Activated B cell treated with CpG ODN at 0.5 μM for 24 hours (primary cell): Measurements from ENCODE around the gene SHCBP1. TPM values are rescaled to one million over a fixed set of nuclear protein-coding genes. Genes with fewer than 3 reads are reported as not detected.
A peak's percentile ranks its signal among the peaks of the same experiment; 100 is the strongest.
"Not testable (repeated sequence)": the region's sequence is repeated elsewhere in the genome, so short reads cannot be mapped to it uniquely, and the experiment has no call there.

Experiments used
- ATAC-seq: fragments of 200-7000 bp; cut with Tn5 transposase; one replicate; pipeline ENCODE4 v1.10.0; 2021; ENCODE audit warnings: low read depth, mild to moderate bottlenecking, moderate library complexity
- CTCF ChIA-PET: fragments of 350-600 bp; sonication (Branson Sonifier 250); formaldehyde crosslinking; loops from one replicate; lab custom pipeline; 2021; ENCODE audit warnings: antibody characterized with exemption; lab: Charles Lee
- POLR2A ChIA-PET: fragments of 350-600 bp; sonication (Branson Sonifier 250); formaldehyde crosslinking; loops from one replicate; lab custom pipeline; 2021; ENCODE audit warnings: antibody characterized with exemption; lab: Charles Lee
- DNase-seq: peaks from one replicate; pipeline ENCODE4 v3.0.0; 2022
- H3K27ac Mint-ChIP-seq: one replicate; pipeline ENCODE4 v1.8.0; 2020; ENCODE audit warnings: mixed read lengths
- H3K27me3 Mint-ChIP-seq: one replicate; pipeline ENCODE4 v1.8.0; 2021; ENCODE audit warnings: mixed read lengths
- H3K36me3 Mint-ChIP-seq: one replicate; pipeline ENCODE4 v1.8.0; 2021; ENCODE audit warnings: low read depth, mixed read lengths
- H3K4me1 Mint-ChIP-seq: one replicate; pipeline ENCODE4 v1.8.0; 2021; ENCODE audit warnings: mixed read lengths
- H3K4me3 Mint-ChIP-seq: one replicate; pipeline ENCODE4 v1.8.0; 2020; ENCODE audit warnings: mild to moderate bottlenecking, mixed read lengths
- H3K9me3 Mint-ChIP-seq: one replicate; pipeline ENCODE4 v1.8.0; 2020; ENCODE audit warnings: mixed read lengths
- intact Hi-C: fragments of 100-400 bp; cut with micrococcal nuclease; formaldehyde crosslinking; loops from one replicate; pipeline ENCODE4 v1.15.1; 2024
- total RNA-seq: library from RNA; stranded (reverse); gene quantifications from 2 replicates; pipeline ENCODE4 v1.2.3, GENCODE V29; 2022
- TF ChIP-seq, protein P1 (sequence below): fragments of 200-600 bp; IDR thresholded peaks from one replicate; pipeline ENCODE4 v1.8.0; 2022; ENCODE audit warnings: antibody characterized with exemption, mild to moderate bottlenecking

Gene SHCBP1
- total RNA-seq, 1 donor from 2014 or later, result 2.0 TPM

DNA sequence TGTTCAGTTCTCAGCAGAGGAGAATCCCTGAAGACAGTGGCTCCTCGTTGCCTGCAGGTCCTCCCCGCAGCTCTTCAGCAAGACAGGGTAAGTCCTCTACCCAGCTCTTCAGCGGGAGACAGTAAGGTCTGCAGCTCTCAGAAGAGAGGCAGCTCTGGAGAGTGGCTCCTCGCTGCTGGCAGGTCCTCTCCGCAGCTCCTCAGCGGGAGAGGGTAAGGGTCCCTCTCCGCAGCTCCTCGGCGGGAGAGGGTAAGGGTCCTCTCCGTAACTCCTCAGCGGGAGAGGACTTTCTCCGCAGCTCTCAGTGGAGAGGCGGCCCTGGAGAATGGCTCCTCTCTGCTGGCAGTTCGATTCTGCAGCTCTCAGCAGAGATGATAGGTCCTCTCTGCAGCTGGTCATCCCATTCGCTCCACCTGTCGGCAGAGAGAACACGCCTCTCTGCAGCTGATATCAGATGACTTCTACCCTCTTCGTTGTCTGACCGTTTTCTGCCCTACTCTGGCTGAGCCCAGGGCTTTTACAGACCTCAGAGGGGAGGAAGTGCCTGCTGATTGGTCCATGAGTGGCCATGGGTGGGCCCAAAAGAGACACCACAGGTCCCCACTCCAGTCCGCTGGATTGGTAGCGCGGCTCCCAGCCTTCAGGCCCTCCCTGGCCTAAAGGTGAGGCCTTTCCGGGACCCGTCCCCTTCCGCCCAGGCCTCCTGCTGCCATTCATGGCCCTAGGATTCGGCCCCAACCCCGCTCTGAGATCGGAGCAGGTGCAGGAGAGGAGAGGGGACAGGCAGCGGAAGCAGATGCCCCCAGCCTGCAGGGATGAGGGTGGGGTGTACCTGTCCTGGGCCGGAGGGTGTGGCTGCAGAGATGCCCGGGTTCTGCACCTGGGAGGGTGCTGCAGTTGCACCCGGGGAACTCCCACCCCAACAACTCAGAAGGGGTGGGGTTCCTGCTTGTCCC is 11.9 kb upstream of the SHCBP1 start:
- TF ChIP-seq, protein P1, sequence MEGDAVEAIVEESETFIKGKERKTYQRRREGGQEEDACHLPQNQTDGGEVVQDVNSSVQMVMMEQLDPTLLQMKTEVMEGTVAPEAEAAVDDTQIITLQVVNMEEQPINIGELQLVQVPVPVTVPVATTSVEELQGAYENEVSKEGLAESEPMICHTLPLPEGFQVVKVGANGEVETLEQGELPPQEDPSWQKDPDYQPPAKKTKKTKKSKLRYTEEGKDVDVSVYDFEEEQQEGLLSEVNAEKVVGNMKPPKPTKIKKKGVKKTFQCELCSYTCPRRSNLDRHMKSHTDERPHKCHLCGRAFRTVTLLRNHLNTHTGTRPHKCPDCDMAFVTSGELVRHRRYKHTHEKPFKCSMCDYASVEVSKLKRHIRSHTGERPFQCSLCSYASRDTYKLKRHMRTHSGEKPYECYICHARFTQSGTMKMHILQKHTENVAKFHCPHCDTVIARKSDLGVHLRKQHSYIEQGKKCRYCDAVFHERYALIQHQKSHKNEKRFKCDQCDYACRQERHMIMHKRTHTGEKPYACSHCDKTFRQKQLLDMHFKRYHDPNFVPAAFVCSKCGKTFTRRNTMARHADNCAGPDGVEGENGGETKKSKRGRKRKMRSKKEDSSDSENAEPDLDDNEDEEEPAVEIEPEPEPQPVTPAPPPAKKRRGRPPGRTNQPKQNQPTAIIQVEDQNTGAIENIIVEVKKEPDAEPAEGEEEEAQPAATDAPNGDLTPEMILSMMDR, result no peak
- DNase-seq (no peak), ATAC-seq (peak; percentile 21)
- H3K27ac Mint-ChIP-seq, result no peak overlapping the region
- ChIA-PET CTCF (no interaction called here), POLR2A (no interaction called here)
- H3K36me3 Mint-ChIP-seq, result no peaks in the 10 kb centered on the region
- H3K9me3 Mint-ChIP-seq, result no peaks in the 10 kb centered on the region
- H3K4me3 Mint-ChIP-seq, result no peak overlapping the region
- intact Hi-C loops, result no loop called here
- H3K27me3 Mint-ChIP-seq, result no peaks in the 10 kb centered on the region
- H3K4me1 Mint-ChIP-seq, result no peaks in the 10 kb centered on the region

DNA sequence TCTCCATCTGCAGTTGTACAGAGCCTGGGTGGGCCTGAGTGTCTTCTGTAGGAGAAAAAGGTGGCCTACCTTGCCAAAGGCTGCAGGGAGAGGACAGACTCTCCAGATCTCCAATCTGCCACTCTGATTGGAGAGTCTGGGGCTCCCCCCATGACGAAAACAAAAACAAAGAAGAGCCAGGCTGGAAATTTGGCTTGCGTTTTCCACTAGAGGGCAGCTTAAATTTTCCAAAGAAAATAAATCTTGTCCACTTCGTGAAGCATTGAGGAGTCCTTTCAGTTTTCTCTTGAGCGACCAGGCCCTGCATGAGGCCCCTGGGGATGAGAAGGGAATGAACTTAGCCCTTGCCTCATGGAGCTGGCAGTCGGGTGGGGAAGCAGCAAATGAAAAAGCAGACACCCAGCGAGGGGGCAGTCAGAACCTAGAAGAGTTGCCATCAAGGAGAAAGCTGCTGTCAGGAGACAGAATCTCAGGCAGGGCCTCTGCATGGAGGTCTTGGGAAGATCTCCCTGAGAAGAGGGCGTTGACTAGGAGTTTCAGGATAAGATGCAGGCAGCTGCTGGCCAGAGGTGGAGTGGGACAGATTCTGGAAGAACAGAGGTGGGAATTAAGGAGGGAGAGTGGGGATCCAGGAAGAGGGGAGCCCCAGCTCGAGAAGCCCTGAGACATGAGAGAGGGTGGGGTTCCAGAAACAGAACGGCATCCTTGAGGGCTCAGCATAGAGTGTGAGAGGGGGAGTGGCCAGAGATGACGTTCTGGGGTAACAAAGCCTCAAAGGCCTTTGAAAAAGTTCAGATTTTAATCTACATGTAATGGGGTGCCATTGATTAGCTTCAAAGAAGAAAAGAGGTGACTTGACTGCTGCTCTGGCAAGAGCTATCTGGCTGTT is 8.4 kb upstream of the SHCBP1 start:
- no peak overlapping the region for H3K4me3 Mint-ChIP-seq
- POLR2A ChIA-PET, result no interaction called here
- H3K27me3 Mint-ChIP-seq, result no peaks in the 10 kb centered on the region
- intact Hi-C loops, result no loop called here
- no peak for DNase-seq
- CTCF ChIA-PET, result no interaction called here
- H3K9me3 Mint-ChIP-seq, result no peaks in the 10 kb centered on the region
- no peak overlapping the region for H3K27ac Mint-ChIP-seq
- H3K4me1 Mint-ChIP-seq, result no peaks in the 10 kb centered on the region
- no peaks in the 10 kb centered on the region for H3K36me3 Mint-ChIP-seq
- TF ChIP-seq, protein P1, result no peak
- ATAC-seq, result no peak

DNA sequence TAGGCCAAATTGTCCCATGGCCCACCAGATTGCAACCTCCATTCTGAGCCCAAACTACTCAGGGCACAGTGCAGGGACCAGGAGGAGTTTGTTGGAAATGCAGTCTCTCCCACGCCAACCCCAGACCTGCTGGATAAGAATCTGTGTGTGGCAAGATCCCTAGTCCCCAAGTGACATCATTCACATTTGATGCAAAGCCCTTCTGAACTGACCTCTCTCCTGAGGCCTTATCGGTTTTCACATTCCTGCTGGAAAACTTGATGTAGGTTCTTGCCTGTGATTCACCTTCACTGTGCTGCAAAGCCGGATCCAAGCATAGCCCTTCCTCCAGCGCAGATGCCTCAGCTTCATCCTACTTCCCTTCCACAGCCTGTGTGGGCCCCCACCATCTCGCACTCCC is 6.6 kb upstream of the SHCBP1 start:
- ATAC-seq, result no peak
- ChIA-PET CTCF (no interaction called here), POLR2A (no interaction called here)

DNA sequence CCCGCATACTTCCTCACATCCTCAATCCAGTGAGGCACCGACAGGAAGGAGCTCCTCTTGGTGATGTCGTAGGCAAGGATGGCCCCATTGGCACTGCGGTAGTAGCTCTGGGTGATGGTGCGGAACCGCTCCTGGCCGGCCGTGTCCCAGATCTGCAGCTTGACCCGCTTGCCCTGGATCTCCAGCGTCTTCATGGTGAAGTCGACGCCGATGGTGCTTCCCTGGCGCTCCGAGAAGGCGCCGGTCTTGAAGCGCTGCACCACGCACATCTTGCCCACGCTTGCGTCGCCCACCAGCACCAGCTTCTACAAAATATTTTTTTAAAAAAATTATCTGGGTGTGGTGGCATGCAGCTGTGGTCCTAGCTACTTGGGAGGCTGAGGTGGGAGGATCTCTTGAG is 5.5 kb upstream of the SHCBP1 start:
- H3K27ac Mint-ChIP-seq, CTCF ChIA-PET, DNase-seq, ATAC-seq, H3K4me3 Mint-ChIP-seq, H3K4me1 Mint-ChIP-seq, H3K36me3 Mint-ChIP-seq, POLR2A ChIA-PET, H3K27me3 Mint-ChIP-seq, H3K9me3 Mint-ChIP-seq, intact Hi-C loops: not testable (repeated sequence)

More for the DNA sequence above, 6.6 kb upstream of the SHCBP1 start:
- Mint-ChIP-seq H3K36me3 (no peaks in the 10 kb centered on the region), H3K4me3 (no peak overlapping the region), H3K4me1 (no peaks in the 10 kb centered on the region), H3K27ac (no peak overlapping the region), H3K9me3 (no peaks in the 10 kb centered on the region), H3K27me3 (no peaks in the 10 kb centered on the region)
- DNase-seq, result no peak
- intact Hi-C loops, result no loop called here
- TF ChIP-seq, protein P1, result no peak

DNA sequence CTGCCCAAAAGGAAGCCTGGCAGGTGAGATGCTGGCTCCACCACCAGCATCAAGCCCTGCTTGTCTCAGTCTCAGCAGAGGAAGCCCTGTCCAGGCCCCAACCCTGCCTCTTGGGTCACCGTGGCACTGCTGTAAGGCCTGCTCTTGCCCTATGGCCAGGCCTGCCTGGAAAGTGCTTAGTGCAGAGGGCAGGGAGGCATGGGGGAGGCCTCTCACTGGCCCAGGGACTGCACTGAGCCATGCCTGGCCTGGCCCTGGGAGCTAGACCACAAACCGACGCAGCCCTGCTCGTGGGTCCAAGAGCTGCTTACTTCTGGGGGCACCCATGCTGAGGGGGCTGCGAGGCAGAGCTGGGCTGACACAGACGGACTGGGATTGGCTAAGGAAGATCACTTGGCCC is 3.7 kb upstream of the SHCBP1 start:
- H3K36me3 Mint-ChIP-seq, POLR2A ChIA-PET, ATAC-seq, H3K9me3 Mint-ChIP-seq, DNase-seq, H3K27me3 Mint-ChIP-seq, H3K27ac Mint-ChIP-seq, CTCF ChIA-PET, H3K4me3 Mint-ChIP-seq: not testable (repeated sequence)
- intact Hi-C loops, result loop anchor here (5.0 kb wide), 2 partner anchors 517 to 1617 kb away; partner anchors contain the start of genes LONP2 and NETO2
- peaks cover 19% of the 10 kb centered on the region for H3K4me1 Mint-ChIP-seq

DNA sequence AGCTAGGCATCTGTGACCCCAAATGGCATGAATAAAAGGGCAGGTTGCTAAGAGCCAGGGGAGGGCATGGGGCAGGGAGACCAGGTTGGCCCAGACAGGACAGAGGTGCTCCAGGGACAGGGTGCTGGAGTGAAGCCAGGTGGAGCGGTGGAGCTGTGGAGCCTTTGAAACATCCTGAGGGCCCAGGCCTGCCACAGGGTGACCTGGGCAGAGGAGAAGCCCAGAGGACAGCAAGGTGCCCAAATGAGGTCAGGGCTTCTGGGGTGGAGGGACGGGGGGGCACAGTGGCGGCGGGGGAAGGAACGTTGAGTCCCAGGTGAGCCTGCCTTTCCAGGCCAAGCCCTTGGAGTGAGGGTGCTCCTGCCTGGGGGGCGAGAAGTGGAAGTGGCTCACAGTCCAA is 2.5 kb upstream of the SHCBP1 start:
- POLR2A ChIA-PET, CTCF ChIA-PET: not testable (repeated sequence)
- intact Hi-C loops, result loop anchor here (5.0 kb wide), 2 partner anchors 519 to 1619 kb away; partner anchors contain the start of genes LONP2 and NETO2

DNA sequence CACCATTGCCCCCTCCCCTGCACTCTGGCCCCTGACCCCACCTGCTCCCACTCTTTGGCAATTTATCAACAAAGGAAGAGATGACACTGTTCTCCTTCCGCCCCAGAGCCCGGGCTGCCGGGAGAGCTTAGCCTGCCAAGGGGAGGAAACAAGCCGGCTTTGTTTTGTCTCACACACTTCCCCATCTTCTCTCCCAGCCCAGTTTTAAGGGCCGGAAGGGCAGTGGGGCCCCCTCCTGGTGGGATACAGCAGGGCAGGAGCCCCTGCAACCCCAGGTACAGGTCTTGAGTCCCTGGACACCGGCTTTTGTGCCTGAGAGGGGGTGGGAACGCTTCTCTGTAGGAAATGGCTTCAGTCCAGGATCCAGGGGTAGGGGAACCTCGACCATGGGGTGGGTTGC is 2.1 kb upstream of the SHCBP1 start:
- H3K27ac Mint-ChIP-seq, H3K36me3 Mint-ChIP-seq, H3K27me3 Mint-ChIP-seq, H3K9me3 Mint-ChIP-seq, H3K4me3 Mint-ChIP-seq, CTCF ChIA-PET, POLR2A ChIA-PET, DNase-seq: not testable (repeated sequence)
- peak; percentile 16 for ATAC-seq
- intact Hi-C loops, result loop anchor here (5.0 kb wide), 2 partner anchors 519 to 1619 kb away; partner anchors contain the start of genes LONP2 and NETO2
- peaks cover 24% of the 10 kb centered on the region for H3K4me1 Mint-ChIP-seq

More for the DNA sequence above, 2.5 kb upstream of the SHCBP1 start:
- not testable (repeated sequence) for H3K4me3 Mint-ChIP-seq, H3K27ac Mint-ChIP-seq, DNase-seq, ATAC-seq, H3K9me3 Mint-ChIP-seq, H3K36me3 Mint-ChIP-seq, H3K27me3 Mint-ChIP-seq
- peaks cover 20% of the 10 kb centered on the region for H3K4me1 Mint-ChIP-seq
